WERI-Rb-1 (cell line): ENCODE measurements around the gene HOXB8.

Source experiments
- DNase-seq: peaks from one replicate; pipeline ENCODE4 v3.0.0-alpha.2; 2020
- H3K27ac ChIP-seq: fragments of 250-450 bp; sonication (Bioruptor Pico); 2 replicates; pipeline ENCODE4 v1.5.1; 2020; ENCODE audit warnings: mild to moderate bottlenecking, moderate library complexity
- H3K27me3 ChIP-seq: fragments of 250-450 bp; sonication (Bioruptor Pico); 2 replicates; pipeline ENCODE4 v1.5.1; 2021; ENCODE audit warnings: mild to moderate bottlenecking, low read depth, moderate library complexity; ENCODE audit not compliant: insufficient read depth, severe bottlenecking
- H3K36me3 ChIP-seq: fragments of 250-450 bp; sonication (Bioruptor Pico); 2 replicates; pipeline ENCODE4 v1.5.1; 2020; ENCODE audit warnings: mild to moderate bottlenecking, moderate library complexity
- H3K4me3 ChIP-seq: 2 replicates; pipeline ENCODE4 v1.5.1; 2011; ENCODE audit warnings: low read depth, mild to moderate bottlenecking, control low read depth, low read length
- H3K9me3 ChIP-seq: fragments of 250-450 bp; sonication (Bioruptor Pico); 2 replicates; pipeline ENCODE4 v1.5.1; 2021; ENCODE audit warnings: mild to moderate bottlenecking, moderate library complexity; ENCODE audit not compliant: severe bottlenecking
- CTCF ChIP-seq: IDR thresholded peaks from 2 replicates; pipeline ENCODE4 v1.5.1; 2011; ENCODE audit warnings: low read depth, mild to moderate bottlenecking, control low read depth, inconsistent platforms, low read length

Gene HOXB8

GRCh38 chr17:48603959-48604769 is 10.9 kb downstream of the HOXB8 start:
- 0 out of 2 replicates have a peak, but pooled peaks have one; percentile 6 for TF ChIP-seq CTCF
- DNase-seq, result no peak
- peak overlapping the region; percentile 16 for H3K4me3 ChIP-seq
- no peak overlapping the region for H3K27ac ChIP-seq
- H3K36me3 ChIP-seq, result no peaks in the 10 kb centered on the region
- peaks cover 81% of the 10 kb centered on the region for H3K27me3 ChIP-seq
- H3K9me3 ChIP-seq, result peaks cover 5% of the 10 kb centered on the region

- Histone ChIP-seq H3K36me3 (no peaks in the 10 kb centered on the region), H3K9me3 (peaks cover 5% of the 10 kb centered on the region), H3K27me3 (peaks cover 98% of the 10 kb centered on the region), H3K4me3 (no peak overlapping the region), H3K27ac (no peak overlapping the region)
- no peak for DNase-seq
- no peak for TF ChIP-seq CTCF
Observed at GRCh38 chr17:48601539-48602425, 13.3 kb downstream of the HOXB8 start.

DNA sequence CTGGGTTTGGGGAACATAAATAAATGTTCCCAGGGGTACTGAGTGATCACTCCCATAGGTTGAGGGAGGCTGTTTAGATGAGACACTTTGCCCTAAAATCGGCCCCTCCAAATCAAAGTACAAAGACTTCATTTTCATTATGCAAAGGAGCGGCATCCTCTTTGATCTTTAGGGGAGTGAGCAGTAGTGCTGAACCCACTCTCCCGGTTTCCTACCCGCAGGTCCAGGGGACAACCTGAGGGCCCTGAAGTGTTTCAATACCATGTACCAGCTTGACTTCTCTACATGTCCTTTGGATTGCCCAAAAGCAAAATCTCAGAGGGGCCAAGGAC is 13.9 kb downstream of the HOXB8 start:
- no peak for DNase-seq
- Histone ChIP-seq H3K27ac (no peak overlapping the region), H3K9me3 (peaks cover 5% of the 10 kb centered on the region), H3K27me3 (peaks cover 98% of the 10 kb centered on the region), H3K4me3 (no peak overlapping the region), H3K36me3 (no peaks in the 10 kb centered on the region)
- no peak for TF ChIP-seq CTCF

DNA sequence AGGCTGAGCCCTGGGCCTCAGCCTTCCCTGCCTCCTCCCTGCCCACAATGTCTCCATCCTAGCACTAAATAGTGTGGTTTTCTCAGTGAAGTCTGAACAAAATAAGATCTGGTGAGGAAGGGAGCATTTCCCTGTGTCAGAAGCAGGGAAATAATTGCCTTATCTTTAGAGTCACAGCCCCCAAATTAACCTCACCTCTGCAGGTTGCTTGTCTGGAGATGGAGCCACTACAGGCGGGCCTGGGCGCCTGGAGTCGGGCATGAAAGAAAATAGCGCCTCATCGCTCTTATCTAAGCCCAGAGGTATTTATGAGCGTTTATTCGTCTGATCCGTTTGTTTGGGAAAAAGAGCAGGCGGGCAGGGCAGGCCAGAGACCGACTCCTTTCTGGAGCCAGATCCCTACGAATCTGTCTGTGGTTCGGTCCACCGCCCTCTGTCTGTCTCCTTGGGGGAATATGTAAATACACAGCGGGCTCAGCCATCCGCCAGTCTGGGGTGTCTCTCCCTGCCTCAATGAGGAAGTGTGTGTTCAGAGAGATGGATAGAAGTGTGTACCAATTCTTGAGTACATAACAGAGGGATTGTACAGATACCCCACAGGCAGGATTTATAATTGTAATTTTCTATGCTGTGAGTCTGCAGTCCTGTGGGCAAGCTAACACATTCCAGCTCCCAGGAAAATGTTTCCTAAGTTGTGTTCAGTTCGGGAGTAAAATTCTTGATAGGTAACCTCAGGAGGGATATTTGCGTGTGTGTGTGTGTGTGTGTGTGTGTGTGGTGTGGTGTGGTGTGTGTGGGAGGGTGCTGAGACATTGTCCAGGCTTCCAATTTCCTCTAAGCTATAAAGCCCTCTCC is 14.6 kb downstream of the HOXB8 start:
- peaks cover 100% of the 10 kb centered on the region for H3K27me3 ChIP-seq
- no peak overlapping the region for H3K27ac ChIP-seq
- TF ChIP-seq CTCF, result no peak
- no peaks in the 10 kb centered on the region for H3K36me3 ChIP-seq
- DNase-seq, result no peak
- no peak overlapping the region for H3K4me3 ChIP-seq
- peaks cover 5% of the 10 kb centered on the region for H3K9me3 ChIP-seq

DNA sequence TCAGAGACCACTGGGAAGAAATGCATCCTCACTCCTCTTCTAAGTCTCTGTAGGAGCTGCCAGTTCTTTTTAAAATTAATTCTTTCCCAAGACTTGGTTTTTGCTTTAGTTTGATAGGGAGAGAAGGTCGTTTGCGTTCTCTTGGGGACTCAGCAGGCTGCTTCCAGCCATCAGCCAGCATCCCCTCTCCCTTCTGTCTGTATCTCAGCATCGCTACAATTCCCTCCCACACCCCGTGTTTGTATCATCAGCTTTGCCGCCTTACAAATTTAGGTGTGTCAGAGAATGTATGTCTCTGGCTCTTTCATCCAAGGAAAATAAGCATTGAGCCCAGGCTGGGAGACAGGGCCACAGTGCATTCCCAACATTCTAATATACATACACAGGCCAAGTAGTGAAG is 15.7 kb downstream of the HOXB8 start:
- Histone ChIP-seq H3K36me3 (no peaks in the 10 kb centered on the region), H3K9me3 (peaks cover 5% of the 10 kb centered on the region), H3K27ac (no peak overlapping the region), H3K4me3 (no peak overlapping the region), H3K27me3 (peaks cover 100% of the 10 kb centered on the region)
- no peak for DNase-seq
- TF ChIP-seq CTCF, result no peak
